GM12878 (cell line): Measurements from ENCODE around the gene MSL3. TPM values are rescaled to one million over a fixed set of nuclear protein-coding genes. Genes with fewer than 3 reads are reported as not detected.

Source experiments
- ATAC-seq: fragments of 200-7000 bp; cut with Tn5 transposase; 3 replicates; pipeline ENCODE4 v1.9.1; 2020; ENCODE audit warnings: mild to moderate bottlenecking, moderate library complexity
- BruUV-seq: library from RNA; stranded (reverse); fragments of 400-500 nt; replicated peaks from 2 replicates; lab custom pipeline; 2021; lab: Mats Ljungman, UMichigan
- CTCF ChIA-PET: fragments of 300-600 bp; sonication (Branson Sonifier 250); formaldehyde crosslinking; extraction: SDS; loops from one replicate; lab custom pipeline; 2021; ENCODE audit warnings: inconsistent platforms; lab: Yijun Ruan, JAX
- POLR2A ChIA-PET: fragments of 350-600 bp; formaldehyde crosslinking; extraction: SDS; loops from one replicate; lab custom pipeline; 2021; ENCODE audit warnings: inconsistent platforms; lab: Charles Lee
- RAD21 ChIA-PET: fragments of 300-600 bp; sonication (Branson Sonifier 250); formaldehyde crosslinking; loops from one replicate; lab custom pipeline; 2023; ENCODE audit warnings: antibody characterized with exemption; ENCODE audit not compliant: unreplicated experiment; lab: Charles Lee
- SMC1A ChIA-PET: fragments of 300-600 bp; sonication (Branson Sonifier 250); formaldehyde crosslinking; loops from one replicate; lab custom pipeline; 2023; ENCODE audit not compliant: unreplicated experiment, uncharacterized antibody; lab: Charles Lee
- DNase-seq: peaks from one replicate; pipeline ENCODE4 v3.0.0-alpha.2; 2011; ENCODE audit warnings: low read depth, low spot score
- FAIRE-seq: peaks from 3 replicates; lab custom pipeline; 2011; peaks lifted over from hg19 to GRCh38; lab: Jason Lieb, UNC
- H2AFZ ChIP-seq: 2 replicates; pipeline ENCODE4 v1.6.0; 2011; ENCODE audit warnings: low read depth, low read length, control low read depth; ENCODE audit not compliant: control insufficient read depth
- H3K27ac ChIP-seq: 2 replicates; pipeline ENCODE4 v1.5.1; 2011; ENCODE audit warnings: control low read depth; ENCODE audit not compliant: control insufficient read depth, insufficient read depth
- H3K27me3 ChIP-seq, 2 experiments: replicated peaks in 1 of 2; 2 replicates each; pipeline versions ENCODE4 v1.6.0 to v1.6.1; 2011; ENCODE audit warnings: low read length in 1 of 2; ENCODE audit not compliant: control insufficient read depth in 2 of 2, insufficient read depth in 2 of 2
- H3K36me3 ChIP-seq, 2 experiments: 2 replicates each; pipeline ENCODE4 v1.5.1; 2011; ENCODE audit warnings: low read length in 1 of 2; ENCODE audit not compliant: control insufficient read depth in 2 of 2, insufficient read depth in 2 of 2
- H3K4me1 ChIP-seq: 2 replicates; pipeline ENCODE4 v1.6.1; 2011; ENCODE audit warnings: mild to moderate bottlenecking, low read length, moderate library complexity, mixed read lengths; ENCODE audit not compliant: control insufficient read depth, insufficient read depth
- H3K4me2 ChIP-seq: 2 replicates; pipeline ENCODE4 v1.6.0; 2011; ENCODE audit warnings: control low read depth; ENCODE audit not compliant: control insufficient read depth, insufficient read depth
- H3K4me3 ChIP-seq: fragments of 200-600 bp; sonication (generic); 2 replicates; pipeline ENCODE4 v1.5.1; 2016
- H3K79me2 ChIP-seq: 2 replicates; pipeline ENCODE4 v1.6.0; 2011; ENCODE audit warnings: low read length; ENCODE audit not compliant: control insufficient read depth, insufficient read depth
- H3K9ac ChIP-seq: 2 replicates; pipeline ENCODE4 v1.8.0; 2011; ENCODE audit warnings: low read length, control low read depth, mixed read lengths; ENCODE audit not compliant: control insufficient read depth, insufficient read depth
- H3K9me3 ChIP-seq: replicated peaks from 3 replicates; pipeline ENCODE4 v1.5.1; 2011; ENCODE audit warnings: mild to moderate bottlenecking, low read length; ENCODE audit not compliant: control insufficient read depth, insufficient read depth
- H4K20me1 ChIP-seq: 2 replicates; pipeline ENCODE4 v1.6.0; 2011; ENCODE audit not compliant: control insufficient read depth, insufficient read depth
- CHD1 ChIP-seq: IDR thresholded peaks from 2 replicates; pipeline ENCODE4 v1.6.1; 2012; ENCODE audit warnings: low read depth, low read length, improper control_type of control experiment
- ETV6 ChIP-seq, 2 experiments: fragments of 450-650 bp in 1 of 2; IDR thresholded peaks in 1 of 2; conservative IDR thresholded peaks in 1 of 2; 2 replicates each; pipeline ENCODE4 v1.6.1; 2014; ENCODE audit warnings: antibody characterized with exemption in 1 of 2, borderline replicate concordance in 1 of 2, low read depth in 1 of 2, mild to moderate bottlenecking in 1 of 2, moderate library complexity in 1 of 2
- FOXK2 ChIP-seq: fragments of 450-650 bp; IDR thresholded peaks from 2 replicates; pipeline ENCODE4 v1.6.1; 2017; ENCODE audit warnings: mild to moderate bottlenecking, moderate library complexity
- FOXM1 ChIP-seq: IDR thresholded peaks from 2 replicates; pipeline ENCODE4 v1.6.1; 2012; ENCODE audit warnings: low read depth, mild to moderate bottlenecking, inconsistent platforms, low read length, moderate library complexity
- RFX5 ChIP-seq: IDR thresholded peaks from 2 replicates; pipeline ENCODE4 v1.6.1; 2011; ENCODE audit warnings: low read depth, low read length, improper control_type of control experiment
- TCF7 ChIP-seq: IDR thresholded peaks from 2 replicates; pipeline ENCODE4 v1.6.1; 2014; ENCODE audit warnings: antibody characterized with exemption, borderline replicate concordance
- WGBS: methylation state at CpG from one replicate; pipeline ENCODE4 v1.1.6; 2016; ENCODE audit warnings: low lambda C conversion rate; ENCODE audit not compliant: insufficient replicate concordance, insufficient coverage; ENCODE audit errors: missing lambda C conversion rate; 5-methylcytosine and 5-hydroxymethylcytosine counted together
- in situ Hi-C: fragments of 300-500 bp; cut with MboI; formaldehyde crosslinking; loops from 9 replicates; pipeline ENCODE4 v1.14.3; 2018; ENCODE audit warnings: mixed read lengths
- intact Hi-C: fragments of 100-400 bp; cut with micrococcal nuclease; formaldehyde crosslinking; loops from one replicate; pipeline ENCODE4 v1.14.2; 2022; ENCODE audit not compliant: unreplicated experiment
- polyA plus RNA-seq, 11 experiments: library from polyadenylated mRNA; depleted of rRNA in 4 of 11; unstranded in 6 of 11; stranded (reverse) in 5 of 11; fragments of >200 nt; fragmentation: Nextera tagmentation in 4 of 11; fragmentation: Illumina TruSeq in 1 of 11; extraction: Ambion mirVana in 4 of 11; extraction: Trizol in 1 of 11; gene quantifications; 1 replicate in 1 of 11; 2 replicates in 10 of 11; pipeline versions ENCODE4 v1.2.1 to v1.2.3, GENCODE V29; 2011 to 2016; ENCODE audit warnings: inconsistent platforms in 2 of 11, missing spikeins in 2 of 11, low read depth in 1 of 11
- total RNA-seq, 4 experiments: library from RNA; depleted of rRNA in 3 of 4; stranded (reverse); fragments of >200 nt in 3 of 4; fragmentation: Illumina TruSeq in 1 of 4; extraction: Trizol in 1 of 4; gene quantifications; 2 replicates each; pipeline versions ENCODE4 v1.2.1 to v1.2.3, GENCODE V29; 2013 to 2021
- TF ChIP-seq, protein P1 (sequence below): fragments of 450-650 bp; conservative IDR thresholded peaks from 2 replicates; pipeline ENCODE4 v1.6.1; 2017; ENCODE audit warnings: mild to moderate bottlenecking, moderate library complexity

Gene MSL3
- total and polyA plus RNA-seq, 10 of the 15 experiments (the other 5 are each of a cell fraction or from before 2014, with no cell fraction given) = 28.4 to 438 (median 40.7) TPM

DNA sequence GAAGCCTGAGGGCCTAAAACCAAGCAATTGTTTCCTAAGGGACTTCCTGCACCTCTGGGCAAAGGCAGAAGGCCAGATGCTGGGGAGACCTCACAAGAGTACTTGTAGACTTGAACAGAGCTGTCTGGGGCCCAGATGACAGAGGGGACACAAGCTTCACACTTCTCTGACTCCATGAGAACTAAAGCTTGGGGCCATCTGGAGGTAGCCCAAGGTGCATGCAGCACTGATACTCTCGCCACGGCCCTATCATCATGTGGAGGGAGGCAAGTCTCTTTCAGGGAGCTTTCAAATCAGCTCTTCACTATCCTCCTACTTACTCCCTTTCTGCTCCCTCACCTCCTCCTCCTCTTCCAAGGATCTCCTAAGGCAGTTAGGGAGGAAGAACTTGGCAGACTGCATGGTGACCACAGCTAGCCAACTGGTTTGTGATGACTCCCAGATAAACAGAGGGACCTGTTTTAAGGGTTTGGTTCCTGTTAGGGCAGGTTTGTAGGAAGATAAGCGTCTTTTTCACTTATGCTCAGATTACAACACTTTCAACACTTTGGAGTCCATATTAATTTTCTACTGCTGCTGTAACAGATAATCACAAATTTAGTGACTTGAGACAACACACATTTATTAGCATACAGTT, 23.8 kb downstream of the MSL3 start (continued):
- no peak for TF ChIP-seq RFX5
- no peak for TF ChIP-seq FOXK2
- TF ChIP-seq CHD1 = no peak
- no peak for TF ChIP-seq FOXM1
- TF ChIP-seq, all 136 proteins: peak for 0

DNA sequence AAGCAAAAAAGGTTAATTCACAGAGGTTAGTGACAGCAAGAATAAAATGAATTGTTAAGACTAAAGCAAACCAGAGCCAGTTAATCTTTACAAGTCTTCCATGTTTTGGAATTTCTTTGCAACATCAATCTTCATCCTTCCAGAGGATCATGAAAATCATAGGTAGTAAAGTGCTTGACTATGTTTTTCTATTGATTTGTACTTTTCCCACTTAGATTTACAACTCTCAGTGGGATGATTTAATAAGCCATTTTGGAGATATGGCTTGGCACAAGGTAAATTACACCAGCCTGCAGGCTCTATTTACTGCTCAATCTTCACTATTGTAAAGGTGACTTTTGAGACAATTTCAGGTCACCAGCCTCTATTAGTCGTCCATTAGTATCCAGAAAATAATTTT, 26.5 kb downstream of the MSL3 start:
- Histone ChIP-seq H3K36me3 (no peaks in the 10 kb centered on the region; a peak in 1 of 4 replicates), H3K27me3 (no peaks in the 10 kb centered on the region)
- POLR2A ChIA-PET = interaction anchor here (12.3 kb wide), 1 partner anchor 17 kb away, joined by 207 read pairs; no protein-coding TSS in a partner anchor
- WGBS = 44% methylated on average over 1 of the region's 1 CpG
- no peak for FAIRE-seq
- DNase-seq = no peak
- no peak for TF ChIP-seq TCF7
- TF ChIP-seq, protein P1, sequence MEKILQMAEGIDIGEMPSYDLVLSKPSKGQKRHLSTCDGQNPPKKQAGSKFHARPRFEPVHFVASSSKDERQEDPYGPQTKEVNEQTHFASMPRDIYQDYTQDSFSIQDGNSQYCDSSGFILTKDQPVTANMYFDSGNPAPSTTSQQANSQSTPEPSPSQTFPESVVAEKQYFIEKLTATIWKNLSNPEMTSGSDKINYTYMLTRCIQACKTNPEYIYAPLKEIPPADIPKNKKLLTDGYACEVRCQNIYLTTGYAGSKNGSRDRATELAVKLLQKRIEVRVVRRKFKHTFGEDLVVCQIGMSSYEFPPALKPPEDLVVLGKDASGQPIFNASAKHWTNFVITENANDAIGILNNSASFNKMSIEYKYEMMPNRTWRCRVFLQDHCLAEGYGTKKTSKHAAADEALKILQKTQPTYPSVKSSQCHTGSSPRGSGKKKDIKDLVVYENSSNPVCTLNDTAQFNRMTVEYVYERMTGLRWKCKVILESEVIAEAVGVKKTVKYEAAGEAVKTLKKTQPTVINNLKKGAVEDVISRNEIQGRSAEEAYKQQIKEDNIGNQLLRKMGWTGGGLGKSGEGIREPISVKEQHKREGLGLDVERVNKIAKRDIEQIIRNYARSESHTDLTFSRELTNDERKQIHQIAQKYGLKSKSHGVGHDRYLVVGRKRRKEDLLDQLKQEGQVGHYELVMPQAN = no peak
- TF ChIP-seq ETV6 (conservative IDR thresholded peaks at IDR 0.05 in 1 of 2, IDR thresholded peaks at IDR 0.05 in 1 of 2; ENCODE audit: borderline replicate concordance in 1 of 2, low read depth in 1 of 2) = no peak
- TF ChIP-seq, all 136 proteins: peak for 0
- ChIA-PET RAD21 (interaction anchor here (4.1 to 14.8 kb wide), 2 partner anchors 8 to 16 kb away, joined by 17 to 428 read pairs; no protein-coding TSS in a partner anchor), CTCF (interaction anchor here (1.8 to 2.0 kb wide), 2 partner anchors 11 to 120 kb away, joined by 4 to 8 read pairs; no protein-coding TSS in a partner anchor), SMC1A (interaction anchor here (1.0 to 17.6 kb wide), 3 partner anchors 9 to 23 kb away, joined by 3 to 404 read pairs (median 46); no protein-coding TSS in a partner anchor)
- H3K4me2 ChIP-seq = no peak overlapping the region
- in situ Hi-C loops = loop anchor here (5.0 to 25.0 kb wide), 2 partner anchors 123 to 1597 kb away; no protein-coding TSS in a partner anchor
- H3K79me2 ChIP-seq = no peaks in the 10 kb centered on the region
- ATAC-seq = no peak
- no peaks in the 10 kb centered on the region for H4K20me1 ChIP-seq
- no peak overlapping the region for H3K27ac ChIP-seq
- intact Hi-C loops = no loop called here
- no peak overlapping the region for H2AFZ ChIP-seq
- H3K9me3 ChIP-seq = no peaks in the 10 kb centered on the region; the same call in 2 of the 3 replicates
- peaks cover 5% of the 10 kb centered on the region for H3K4me1 ChIP-seq
- H3K9ac ChIP-seq = no peak overlapping the region
- no TSS peak for BruUV-seq
- no peak overlapping the region for H3K4me3 ChIP-seq
